DND-41 (cell line): ENCODE measurements around the gene ZNF343.
"Not testable (repeated sequence)": the region's sequence is repeated elsewhere in the genome, so short reads cannot be mapped to it uniquely, and the experiment has no call there.

Source experiments
- ATAC-seq: fragments of 200-7000 bp; cut with Tn5 transposase; 3 replicates; pipeline ENCODE4 v1.9.1; 2021; ENCODE audit warnings: low read depth; ENCODE audit not compliant: insufficient read depth
- DNase-seq: peaks from one replicate; pipeline ENCODE4 v3.0.0-alpha.2; 2020
- H2AFZ ChIP-seq: 2 replicates; pipeline ENCODE4 v1.6.0; 2012; ENCODE audit warnings: low read depth, low read length
- H3K27ac ChIP-seq: 2 replicates; pipeline ENCODE4 v1.5.1; 2012; ENCODE audit warnings: low read length, inconsistent platforms
- H3K27me3 ChIP-seq: fragments of 200-600 bp; sonication (generic); 2 replicates; pipeline ENCODE4 v1.6.0; 2012; ENCODE audit warnings: low read length, mild to moderate bottlenecking, inconsistent platforms; ENCODE audit not compliant: insufficient read depth, poor library complexity
- H3K36me3 ChIP-seq: 2 replicates; pipeline ENCODE4 v1.5.1; 2012; ENCODE audit warnings: low read length, inconsistent platforms; ENCODE audit not compliant: insufficient read depth
- H3K4me1 ChIP-seq: 2 replicates; pipeline ENCODE4 v1.5.1; 2012; ENCODE audit warnings: mild to moderate bottlenecking, low read length; ENCODE audit not compliant: insufficient read depth
- H3K4me2 ChIP-seq: 2 replicates; pipeline ENCODE4 v1.6.0; 2012; ENCODE audit warnings: mild to moderate bottlenecking, moderate library complexity, low read length, inconsistent platforms; ENCODE audit not compliant: insufficient read depth
- H3K4me3 ChIP-seq, 2 experiments: fragments of 200-600 bp in 1 of 2; shearing (Covaris generic) in 1 of 2; 2 replicates each; pipeline ENCODE4 v1.5.1; 2012 to 2016; ENCODE audit warnings: inconsistent platforms in 2 of 2, low read length in 2 of 2, mild to moderate bottlenecking in 2 of 2, low read depth in 1 of 2, moderate library complexity in 1 of 2
- H3K79me2 ChIP-seq: 2 replicates; pipeline ENCODE4 v1.6.0; 2012; ENCODE audit warnings: low read length, inconsistent platforms; ENCODE audit not compliant: insufficient read depth
- H3K9ac ChIP-seq: 2 replicates; pipeline ENCODE4 v1.6.0; 2012; ENCODE audit warnings: low read depth, mild to moderate bottlenecking, inconsistent platforms, low read length, moderate library complexity
- H3K9me3 ChIP-seq: 2 replicates; pipeline ENCODE4 v1.5.1; 2012; ENCODE audit warnings: low read length, moderate library complexity, mild to moderate bottlenecking, inconsistent platforms; ENCODE audit not compliant: insufficient read depth, severe bottlenecking
- H4K20me1 ChIP-seq: 2 replicates; pipeline ENCODE4 v1.6.0; 2012; ENCODE audit warnings: low read length; ENCODE audit not compliant: insufficient read depth
- CTCF ChIP-seq: IDR thresholded peaks from 2 replicates; pipeline ENCODE4 v1.5.1; 2012; ENCODE audit warnings: borderline replicate concordance, low read length, moderate library complexity, mild to moderate bottlenecking; ENCODE audit not compliant: poor library complexity, severe bottlenecking; ENCODE audit errors: extremely low read depth
- EZH2 ChIP-seq: IDR thresholded peaks from 3 replicates; pipeline ENCODE4 v1.6.1; 2012; ENCODE audit warnings: borderline replicate concordance, low read depth, mild to moderate bottlenecking, moderate library complexity, low read length, inconsistent platforms; ENCODE audit not compliant: severe bottlenecking

ZNF343 gene

GRCh38 chr20:2523919-2524708 lies 15.4 kb upstream of the ZNF343 start:
- Histone ChIP-seq H2AFZ (peak overlapping the region; percentile 91), H3K36me3 (no peaks in the 10 kb centered on the region), H3K4me1 (peaks cover 18% of the 10 kb centered on the region), H3K9ac (peak overlapping the region; percentile 78), H3K4me3 (peak overlapping the region; percentile 60 to 76), H3K4me2 (peak overlapping the region; percentile 96), H3K9me3 (no peaks in the 10 kb centered on the region), H3K27ac (peak overlapping the region; percentile 73), H3K27me3 (peaks cover 16% of the 10 kb centered on the region), H4K20me1 (no peaks in the 10 kb centered on the region; the same call in 1 of the 2 replicates), H3K79me2 (no peaks in the 10 kb centered on the region)
- peak; percentile 92 for DNase-seq
- ATAC-seq, result peak; percentile 78
- TF ChIP-seq CTCF, result peak; percentile 99
- TF ChIP-seq EZH2, result no peak

GRCh38 chr20:2522826-2523429 lies 14.2 kb upstream of the ZNF343 start:
- H3K27me3 ChIP-seq, result peaks cover 13% of the 10 kb centered on the region
- H3K4me2 ChIP-seq, result not testable (repeated sequence)

GRCh38 chr20:2521369-2522305 lies 12.9 kb upstream of the ZNF343 start:
- no peaks in the 10 kb centered on the region; the same call in 1 of the 2 replicates for H4K20me1 ChIP-seq
- no peak overlapping the region for H3K4me2 ChIP-seq
- no peak overlapping the region for H3K27ac ChIP-seq
- ATAC-seq, result no peak
- H3K27me3 ChIP-seq, result peaks cover 13% of the 10 kb centered on the region
- peaks cover 18% of the 10 kb centered on the region for H3K4me1 ChIP-seq
- TF ChIP-seq CTCF (peak; percentile 84), EZH2 (no peak)
- H3K79me2 ChIP-seq, result no peaks in the 10 kb centered on the region
- H2AFZ ChIP-seq, result no peak overlapping the region
- no peak overlapping the region for H3K9ac ChIP-seq
- peak; percentile 40 for DNase-seq
- no peaks in the 10 kb centered on the region for H3K9me3 ChIP-seq
- no peaks in the 10 kb centered on the region for H3K36me3 ChIP-seq
- no peak overlapping the region for H3K4me3 ChIP-seq

More at GRCh38 chr20:2522826-2523429, 14.2 kb upstream of the ZNF343 start:
- H3K27ac ChIP-seq, H3K9me3 ChIP-seq, H3K36me3 ChIP-seq, H3K4me3 ChIP-seq, H4K20me1 ChIP-seq, H3K79me2 ChIP-seq, ATAC-seq, H3K9ac ChIP-seq, H2AFZ ChIP-seq: not testable (repeated sequence)
- H3K4me1 ChIP-seq, result peaks cover 18% of the 10 kb centered on the region
- DNase-seq, result peak; percentile 20
